H9 (cell line): Measurements from ENCODE around the gene RFESD. TPM values are rescaled to one million over a fixed set of nuclear protein-coding genes. Genes with fewer than 3 reads are reported as not detected.

ENCODE experiments used
- DNase-seq: peaks from one replicate; pipeline ENCODE4 v3.0.0-alpha.2; 2017
- H2AFZ ChIP-seq: one replicate; pipeline ENCODE4 v1.6.1; 2013; ENCODE audit warnings: mild to moderate bottlenecking, low read length, control low read depth, moderate library complexity
- H2AK5ac ChIP-seq: 2 replicates; pipeline ENCODE4 v1.6.1; 2013; ENCODE audit warnings: low read length, control low read depth, mixed read lengths; ENCODE audit not compliant: insufficient read length
- H2BK120ac ChIP-seq: one replicate; pipeline ENCODE4 v1.6.1; 2013; ENCODE audit warnings: low read depth, mild to moderate bottlenecking, low read length, control low read depth, inconsistent platforms; ENCODE audit not compliant: poor library complexity, severe bottlenecking
- H2BK12ac ChIP-seq: 2 replicates; pipeline ENCODE4 v1.6.1; 2013; ENCODE audit warnings: low read length, control low read depth, mixed read lengths, low read depth; ENCODE audit not compliant: insufficient read length
- H2BK15ac ChIP-seq: 2 replicates; pipeline ENCODE4 v1.6.1; 2013; ENCODE audit warnings: low read depth, low read length, control low read depth
- H2BK20ac ChIP-seq: one replicate; pipeline ENCODE4 v1.6.1; 2013; ENCODE audit warnings: low read depth, mild to moderate bottlenecking, low read length, control low read depth, inconsistent platforms; ENCODE audit not compliant: poor library complexity, severe bottlenecking
- H2BK5ac ChIP-seq: 2 replicates; pipeline ENCODE4 v1.6.1; 2013; ENCODE audit warnings: low read length, control low read depth, mixed read lengths; ENCODE audit not compliant: insufficient read length
- H3K14ac ChIP-seq: 2 replicates; pipeline ENCODE4 v1.6.1; 2013; ENCODE audit warnings: low read length, control low read depth; ENCODE audit not compliant: insufficient read depth
- H3K18ac ChIP-seq: 2 replicates; pipeline ENCODE4 v1.6.1; 2013; ENCODE audit warnings: low read depth, mild to moderate bottlenecking, mixed read lengths, low read length, control low read depth; ENCODE audit not compliant: insufficient read length
- H3K23ac ChIP-seq: 2 replicates; pipeline ENCODE4 v1.6.1; 2013; ENCODE audit warnings: low read length, control low read depth, mixed read lengths, low read depth; ENCODE audit not compliant: insufficient read length
- H3K23me2 ChIP-seq: 2 replicates; pipeline ENCODE4 v1.6.1; 2013; ENCODE audit warnings: low read depth, mild to moderate bottlenecking, mixed read lengths, low read length, control low read depth; ENCODE audit not compliant: insufficient read length, poor library complexity, severe bottlenecking
- H3K27ac ChIP-seq: 2 replicates; pipeline ENCODE4 v1.5.1; 2013; ENCODE audit warnings: low read length, control low read depth, mixed read lengths, low read depth; ENCODE audit not compliant: insufficient read length
- H3K27me3 ChIP-seq: 2 replicates; pipeline ENCODE4 v1.6.1; 2013; ENCODE audit warnings: low read length, control low read depth, inconsistent platforms; ENCODE audit not compliant: insufficient read depth
- H3K4ac ChIP-seq: 2 replicates; pipeline ENCODE4 v1.6.1; 2013; ENCODE audit warnings: low read depth, mild to moderate bottlenecking, control low read depth, inconsistent platforms, low read length, moderate library complexity
- H3K4me1 ChIP-seq: 2 replicates; pipeline ENCODE4 v1.6.1; 2013; ENCODE audit warnings: low read length, control low read depth, inconsistent platforms; ENCODE audit not compliant: insufficient read depth
- H3K4me2 ChIP-seq: 2 replicates; pipeline ENCODE4 v1.6.1; 2013; ENCODE audit warnings: low read length, control low read depth, mixed read lengths; ENCODE audit not compliant: insufficient read length, insufficient read depth
- H3K56ac ChIP-seq: 2 replicates; pipeline ENCODE4 v1.6.1; 2013; ENCODE audit warnings: low read depth, mild to moderate bottlenecking, mixed read lengths, low read length, control low read depth; ENCODE audit not compliant: insufficient read length
- H3K79me1 ChIP-seq: 2 replicates; pipeline ENCODE4 v1.6.1; 2013; ENCODE audit warnings: low read depth, mild to moderate bottlenecking, moderate library complexity, low read length, control low read depth, inconsistent platforms; ENCODE audit not compliant: insufficient read depth, poor library complexity, severe bottlenecking
- H3K79me2 ChIP-seq: 2 replicates; pipeline ENCODE4 v1.6.1; 2013; ENCODE audit warnings: low read length, control low read depth, inconsistent platforms; ENCODE audit not compliant: insufficient read depth
- H3K9ac ChIP-seq: 2 replicates; pipeline ENCODE4 v1.6.1; 2013; ENCODE audit warnings: low read length, control low read depth, mixed read lengths; ENCODE audit not compliant: insufficient read length; ENCODE audit errors: extremely low read depth
- H3K9me3 ChIP-seq: one replicate; pipeline ENCODE4 v1.6.1; 2013; ENCODE audit warnings: low read depth, low read length, inconsistent platforms; ENCODE audit not compliant: control insufficient read depth
- H3T11ph ChIP-seq: one replicate; pipeline ENCODE4 v1.6.1; 2013; ENCODE audit warnings: mild to moderate bottlenecking, low read length, control low read depth, inconsistent platforms
- H4K20me1 ChIP-seq: one replicate; pipeline ENCODE4 v1.6.1; 2013; ENCODE audit not compliant: control insufficient read depth, insufficient read length, insufficient read depth
- H4K5ac ChIP-seq: 2 replicates; pipeline ENCODE4 v1.6.1; 2013; ENCODE audit warnings: low read depth, mild to moderate bottlenecking, mixed read lengths, low read length, control low read depth; ENCODE audit not compliant: insufficient read length
- H4K8ac ChIP-seq: replicated peaks from 2 replicates; pipeline ENCODE4 v1.6.1; 2013; ENCODE audit warnings: low read length, control low read depth, mixed read lengths, low read depth; ENCODE audit not compliant: insufficient read length
- H4K91ac ChIP-seq: 2 replicates; pipeline ENCODE4 v1.6.1; 2013; ENCODE audit warnings: low read depth, mild to moderate bottlenecking, moderate library complexity, mixed read lengths, low read length, control low read depth; ENCODE audit not compliant: insufficient read length
- H3K27ac Mint-ChIP-seq, 3 experiments: 2 replicates in 2 of 3; 3 replicates in 1 of 3; pipeline ENCODE4 v1.8.0; 2020 to 2021; ENCODE audit warnings: mixed read lengths in 3 of 3, mild to moderate bottlenecking in 1 of 3, moderate library complexity in 1 of 3
- H3K27me3 Mint-ChIP-seq: 2 replicates; pipeline ENCODE4 v1.8.0; 2021; ENCODE audit warnings: low read depth, mild to moderate bottlenecking, moderate library complexity, mixed read lengths
- H3K36me3 Mint-ChIP-seq, 3 experiments: 2 replicates in 2 of 3; 3 replicates in 1 of 3; pipeline ENCODE4 v1.8.0; 2020 to 2021; ENCODE audit warnings: low read depth in 3 of 3, mixed read lengths in 3 of 3; ENCODE audit not compliant: insufficient read depth in 1 of 3
- H3K4me1 Mint-ChIP-seq, 2 experiments: 2 replicates each; pipeline ENCODE4 v1.8.0; 2020; ENCODE audit warnings: mixed read lengths in 2 of 2
- H3K4me3 Mint-ChIP-seq, 2 experiments: 2 replicates in 1 of 2; 3 replicates in 1 of 2; pipeline ENCODE4 v1.8.0; 2020 to 2021; ENCODE audit warnings: mild to moderate bottlenecking in 2 of 2, mixed read lengths in 2 of 2, moderate library complexity in 1 of 2
- H3K9me3 Mint-ChIP-seq, 2 experiments: 2 replicates in 1 of 2; 3 replicates in 1 of 2; pipeline ENCODE4 v1.8.0; 2020; ENCODE audit warnings: mild to moderate bottlenecking in 2 of 2, mixed read lengths in 2 of 2, moderate library complexity in 1 of 2
- WGBS: extraction: QIAGEN DNeasy Blood & Tissue Kit; methylation state at CpG from one replicate; pipeline ENCODE4 v1.1.7; 2013; ENCODE audit warnings: missing lambda C conversion rate, low lambda C conversion rate, mixed read lengths; ENCODE audit not compliant: insufficient read length; ENCODE audit errors: extremely low coverage; 5-methylcytosine and 5-hydroxymethylcytosine counted together
- total RNA-seq: library from RNA; stranded (reverse); gene quantifications from 2 replicates; pipeline ENCODE4 v1.2.1, GENCODE V29; 2021
- TF ChIP-seq, protein P1 (sequence below): fragments of 200-600 bp; sonication (generic); conservative IDR thresholded peaks from 3 replicates; pipeline ENCODE4 v1.8.0; 2021; ENCODE audit warnings: antibody characterized with exemption, mild to moderate bottlenecking

The RFESD gene
- total RNA-seq, 1 experiment from 2014 or later = 1.7 TPM

DNA sequence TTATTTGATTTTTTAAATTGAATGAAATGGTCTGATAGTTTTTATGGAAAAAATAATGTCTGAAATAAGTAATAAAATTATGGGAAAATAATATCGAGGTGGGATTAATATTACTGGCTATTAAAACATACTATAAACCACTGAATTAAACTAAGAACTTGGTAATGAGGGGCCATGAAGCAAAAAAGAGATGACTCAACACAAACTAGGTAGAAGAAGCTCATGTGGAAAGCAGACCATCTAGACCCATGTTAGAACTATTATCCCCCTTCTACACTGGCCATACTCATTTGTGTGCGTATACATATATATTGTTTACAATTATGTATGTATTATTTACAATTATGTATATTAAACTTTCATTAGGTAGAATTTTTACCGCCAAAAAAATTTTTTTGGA, 35.2 kb upstream of the RFESD start:
- H3K36me3 Mint-ChIP-seq = peaks cover 5 to 14% (median 5%) of the 10 kb centered on the region in 3 experiments; a peak in 5 of 7 replicates
- H4K8ac ChIP-seq = no peak overlapping the region

More for the DNA sequence above, 35.2 kb upstream of the RFESD start:
- no peak overlapping the region for H2BK5ac ChIP-seq
- H3K14ac ChIP-seq = no peak overlapping the region
- H3K56ac ChIP-seq = no peak overlapping the region
- no peaks in the 10 kb centered on the region for H3K79me1 ChIP-seq
- Mint-ChIP-seq H3K27me3 (peaks cover 2% of the 10 kb centered on the region), H3K4me1 (no peaks in the 10 kb centered on the region), H3K4me3 (no peak overlapping the region), H3K9me3 (peaks cover 9 to 13% of the 10 kb centered on the region in 2 experiments), H3K27ac (no peak overlapping the region)
- H3K9ac ChIP-seq = no peak overlapping the region
- H2BK12ac ChIP-seq = no peak overlapping the region
- no peak overlapping the region for H4K91ac ChIP-seq
- no peak overlapping the region for H2BK20ac ChIP-seq
- no peak overlapping the region for H3K27ac ChIP-seq
- H3K23ac ChIP-seq = no peak overlapping the region
- H3K4ac ChIP-seq = no peak overlapping the region
- no peak for DNase-seq
- no peaks in the 10 kb centered on the region for H4K20me1 ChIP-seq
- no peak overlapping the region for H3T11ph ChIP-seq
- no peaks in the 10 kb centered on the region for H3K79me2 ChIP-seq
- no peaks in the 10 kb centered on the region for H3K23me2 ChIP-seq
- no peak overlapping the region for H2AK5ac ChIP-seq
- H2AFZ ChIP-seq = no peak overlapping the region
- TF ChIP-seq, protein P1, sequence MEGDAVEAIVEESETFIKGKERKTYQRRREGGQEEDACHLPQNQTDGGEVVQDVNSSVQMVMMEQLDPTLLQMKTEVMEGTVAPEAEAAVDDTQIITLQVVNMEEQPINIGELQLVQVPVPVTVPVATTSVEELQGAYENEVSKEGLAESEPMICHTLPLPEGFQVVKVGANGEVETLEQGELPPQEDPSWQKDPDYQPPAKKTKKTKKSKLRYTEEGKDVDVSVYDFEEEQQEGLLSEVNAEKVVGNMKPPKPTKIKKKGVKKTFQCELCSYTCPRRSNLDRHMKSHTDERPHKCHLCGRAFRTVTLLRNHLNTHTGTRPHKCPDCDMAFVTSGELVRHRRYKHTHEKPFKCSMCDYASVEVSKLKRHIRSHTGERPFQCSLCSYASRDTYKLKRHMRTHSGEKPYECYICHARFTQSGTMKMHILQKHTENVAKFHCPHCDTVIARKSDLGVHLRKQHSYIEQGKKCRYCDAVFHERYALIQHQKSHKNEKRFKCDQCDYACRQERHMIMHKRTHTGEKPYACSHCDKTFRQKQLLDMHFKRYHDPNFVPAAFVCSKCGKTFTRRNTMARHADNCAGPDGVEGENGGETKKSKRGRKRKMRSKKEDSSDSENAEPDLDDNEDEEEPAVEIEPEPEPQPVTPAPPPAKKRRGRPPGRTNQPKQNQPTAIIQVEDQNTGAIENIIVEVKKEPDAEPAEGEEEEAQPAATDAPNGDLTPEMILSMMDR = no peak
- H3K4me1 ChIP-seq = no peaks in the 10 kb centered on the region
- H2BK15ac ChIP-seq = no peak overlapping the region
- H3K9me3 ChIP-seq = no peaks in the 10 kb centered on the region
- H3K27me3 ChIP-seq = no peaks in the 10 kb centered on the region
- no peak overlapping the region for H3K18ac ChIP-seq
- H2BK120ac ChIP-seq = no peak overlapping the region
- H3K4me2 ChIP-seq = no peak overlapping the region
- no CpG with 5 or more reads among the region's 3 CpGs for WGBS
- H4K5ac ChIP-seq = no peak overlapping the region
